ENCODE results near the gene G6PC3.

DNA sequence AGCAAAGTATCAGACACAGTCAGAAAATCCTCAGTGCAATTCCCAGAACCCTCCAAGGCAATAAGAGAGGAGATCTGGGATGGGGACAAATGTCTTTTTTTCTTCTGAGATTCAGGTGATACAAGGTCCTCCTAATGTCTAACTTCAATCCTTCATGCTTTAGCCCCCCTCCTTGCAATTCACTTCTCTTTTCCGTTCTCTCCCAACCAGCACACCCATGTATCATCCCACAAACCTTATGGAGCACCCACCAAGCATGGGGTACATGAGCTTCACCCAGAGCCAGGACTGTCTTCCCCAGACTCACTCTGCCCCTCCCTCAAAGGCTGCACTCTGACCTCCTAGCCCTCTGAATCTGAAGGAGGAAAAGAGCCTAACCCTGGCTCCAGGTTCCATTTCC lies 42.8 kb downstream of the G6PC3 start:
- TF ChIP-seq TAF1 (IDR thresholded peaks at IDR 0.05; ENCODE audit: borderline replicate concordance, low read depth, low read length): no peak
- TF ChIP-seq POLR2A (IDR thresholded peaks at IDR 0.05; ENCODE audit: low read depth, low read length): no peak
- TF ChIP-seq POLR2AphosphoS5 (IDR thresholded peaks at IDR 0.05; ENCODE audit: low read depth, low read length): no peak
